ENCODE results near the gene BACH1. TPM values are rescaled to one million over a fixed set of nuclear protein-coding genes. Genes with fewer than 3 reads are reported as not detected.

The BACH1 gene
- total RNA-seq, 2 experiments from 2014 or later: 19.1 to 22.1 TPM

DNA sequence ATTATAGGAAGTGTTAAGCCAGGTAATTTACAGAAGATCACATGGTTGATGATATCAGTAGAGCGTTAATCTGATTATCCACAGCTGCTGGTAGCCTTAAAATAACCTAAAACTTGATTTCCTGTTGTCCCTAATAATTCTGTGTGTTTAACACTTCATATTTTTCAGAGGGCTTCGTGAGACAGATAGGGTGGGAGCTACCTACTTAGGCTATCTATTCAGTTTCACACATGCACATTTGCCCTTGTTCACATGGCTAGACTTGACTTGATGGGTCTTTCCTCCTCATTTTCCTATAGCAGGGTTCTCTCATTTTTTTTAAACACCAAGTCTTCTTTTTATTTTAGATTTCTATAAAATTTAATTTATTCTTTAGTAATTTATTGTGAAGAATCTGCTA is 11.0 kb downstream of the BACH1 start:
- CTCF ChIA-PET: no interaction called here
- H3K36me3 Mint-ChIP-seq: peaks cover 22% of the 10 kb centered on the region
- H3K27me3 Mint-ChIP-seq: no peaks in the 10 kb centered on the region
- no peaks in the 10 kb centered on the region for H3K9me3 Mint-ChIP-seq (ENCODE audit: low read depth)
- H3K27ac Mint-ChIP-seq: no peak overlapping the region
- DNase-seq: no peak
- H3K4me3 Mint-ChIP-seq: no peak overlapping the region
- H3K4me1 Mint-ChIP-seq: peaks cover 21% of the 10 kb centered on the region
- no peak for ATAC-seq

DNA sequence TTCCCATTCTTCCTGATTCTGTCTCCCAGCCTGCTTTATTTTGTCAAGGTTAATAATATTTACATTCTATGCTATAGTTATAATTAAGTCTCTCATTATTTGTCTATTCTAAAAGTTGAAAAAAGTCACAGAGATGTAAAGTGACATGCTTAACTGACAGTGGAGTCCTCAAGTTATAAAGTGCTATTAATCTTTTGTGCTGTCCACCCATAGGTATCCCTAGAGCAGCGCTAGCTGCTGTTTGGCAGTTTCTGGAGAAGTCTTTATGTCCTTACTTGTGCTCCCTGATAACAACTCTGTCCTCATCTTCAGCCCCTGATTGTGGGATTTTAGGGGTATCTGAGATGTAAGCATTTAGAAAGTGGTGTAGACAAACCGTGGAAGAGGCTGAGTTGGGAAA is 13.1 kb downstream of the BACH1 start:
- H3K4me3 Mint-ChIP-seq: no peak overlapping the region
- no peak for ATAC-seq
- H3K4me1 Mint-ChIP-seq: peaks cover 10% of the 10 kb centered on the region
- DNase-seq: no peak
- no peaks in the 10 kb centered on the region for H3K9me3 Mint-ChIP-seq (ENCODE audit: low read depth)
- H3K27ac Mint-ChIP-seq: no peak overlapping the region
- CTCF ChIA-PET: no interaction called here
- H3K36me3 Mint-ChIP-seq: peaks cover 14% of the 10 kb centered on the region
- H3K27me3 Mint-ChIP-seq: no peaks in the 10 kb centered on the region

DNA sequence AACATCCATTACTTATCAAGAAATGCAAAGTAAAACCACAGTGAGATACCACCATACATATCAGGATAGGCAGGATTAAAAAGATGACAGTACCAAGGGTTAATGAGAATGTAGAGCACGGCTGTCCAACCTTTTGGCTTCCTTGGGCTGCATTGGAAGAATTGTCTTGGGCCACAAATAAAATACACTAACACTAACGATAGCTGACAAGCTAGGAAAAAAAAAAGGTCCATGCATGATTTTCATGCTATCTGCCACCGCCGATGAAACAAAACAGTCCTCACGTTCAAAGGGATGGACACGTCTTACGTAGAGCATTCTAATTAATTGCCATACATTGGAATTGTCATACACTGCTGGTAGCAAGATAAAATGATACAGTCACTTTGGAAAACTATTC is 14.3 kb downstream of the BACH1 start:
- Mint-ChIP-seq H3K36me3 (peaks cover 15% of the 10 kb centered on the region), H3K27me3 (no peaks in the 10 kb centered on the region), H3K4me1 (peaks cover 2% of the 10 kb centered on the region), H3K27ac (no peak overlapping the region), H3K9me3 (ENCODE audit: low read depth) (no peaks in the 10 kb centered on the region), H3K4me3 (no peak overlapping the region)
- no peak for ATAC-seq
- CTCF ChIA-PET: no interaction called here
- DNase-seq: no peak

DNA sequence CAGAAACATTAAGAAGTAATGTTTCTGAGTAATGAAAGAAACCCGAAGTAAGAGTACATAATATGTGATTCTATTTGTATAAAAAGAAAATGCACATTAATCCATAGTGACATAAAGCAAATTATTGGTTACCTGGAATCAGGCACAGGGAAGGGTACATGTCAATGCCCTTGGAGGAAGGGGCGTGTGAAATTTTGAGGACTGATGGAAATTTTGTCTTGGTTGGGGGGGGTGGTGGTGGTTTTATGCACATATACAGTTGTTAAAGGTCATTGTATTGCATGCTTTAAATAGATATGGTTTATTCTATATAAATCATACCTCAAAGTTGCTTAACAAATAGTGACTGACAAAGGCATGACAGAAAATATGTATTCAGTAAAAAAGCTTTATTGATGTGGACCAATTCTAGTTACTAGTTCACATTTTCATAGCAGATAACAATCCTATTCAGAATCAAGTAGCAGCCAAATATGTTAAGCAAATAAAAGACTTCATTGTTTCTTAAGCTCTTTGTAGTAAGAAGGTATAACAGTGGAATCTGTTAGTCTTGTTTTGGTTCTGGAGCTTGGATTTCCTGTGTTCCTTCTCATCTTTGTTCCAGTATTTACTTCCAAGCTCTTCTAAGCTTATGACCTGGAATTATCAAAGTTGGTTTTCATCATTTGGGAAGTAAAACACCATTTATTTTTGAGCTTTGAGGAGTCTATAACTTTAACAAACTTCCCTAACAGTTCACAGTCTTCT is 15.1 kb downstream of the BACH1 start:
- DNase-seq (no peak), ATAC-seq (no peak)
- H3K27me3 Mint-ChIP-seq: no peaks in the 10 kb centered on the region
- no peak overlapping the region for H3K27ac Mint-ChIP-seq
- H3K4me3 Mint-ChIP-seq: no peak overlapping the region
- peaks cover 15% of the 10 kb centered on the region for H3K36me3 Mint-ChIP-seq
- CTCF ChIA-PET: interaction anchor here (1.5 to 1.6 kb wide), 2 partner anchors 8 to 140 kb away, joined by 3 read pairs; no protein-coding TSS in a partner anchor
- no peaks in the 10 kb centered on the region for H3K4me1 Mint-ChIP-seq
- no peaks in the 10 kb centered on the region for H3K9me3 Mint-ChIP-seq (ENCODE audit: low read depth)

DNA sequence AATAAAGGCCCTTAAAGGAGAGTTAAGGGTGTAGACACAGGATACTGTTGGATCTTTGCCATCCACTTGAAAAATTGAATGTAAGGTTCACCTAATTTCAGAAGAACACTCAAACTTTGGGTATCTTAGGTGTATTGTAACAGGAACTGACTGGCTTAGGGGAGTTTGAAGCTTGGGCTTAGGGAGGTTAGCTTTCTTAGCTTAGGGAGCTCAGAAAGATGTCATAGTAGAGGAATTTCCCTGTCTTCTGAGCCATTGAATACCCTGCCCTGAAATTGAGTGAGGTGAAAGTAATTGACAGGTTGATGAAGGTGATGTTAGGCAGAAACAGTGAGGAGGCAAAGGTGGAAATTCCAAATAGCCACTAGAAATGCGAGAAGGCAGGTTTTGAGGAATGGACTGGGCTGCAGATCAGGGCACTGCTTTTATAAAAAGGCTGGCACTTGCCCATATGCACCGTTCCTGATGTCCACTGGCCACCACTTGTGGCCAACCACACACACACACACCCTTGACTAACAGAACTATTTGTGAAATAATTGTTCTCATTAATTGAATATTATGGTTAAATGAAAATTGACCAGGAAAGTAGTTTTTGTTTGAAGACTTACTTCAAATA is 16.5 kb downstream of the BACH1 start:
- no peak for DNase-seq
- H3K9me3 Mint-ChIP-seq (ENCODE audit: low read depth): no peaks in the 10 kb centered on the region
- no peak overlapping the region for H3K4me3 Mint-ChIP-seq
- CTCF ChIA-PET: interaction anchor here (0.8 to 1.6 kb wide), 3 partner anchors 10 to 142 kb away, joined by 3 read pairs; no protein-coding TSS in a partner anchor
- no peaks in the 10 kb centered on the region for H3K27me3 Mint-ChIP-seq
- no peak overlapping the region for H3K27ac Mint-ChIP-seq
- peaks cover 16% of the 10 kb centered on the region for H3K36me3 Mint-ChIP-seq
- no peaks in the 10 kb centered on the region for H3K4me1 Mint-ChIP-seq
- ATAC-seq: no peak

DNA sequence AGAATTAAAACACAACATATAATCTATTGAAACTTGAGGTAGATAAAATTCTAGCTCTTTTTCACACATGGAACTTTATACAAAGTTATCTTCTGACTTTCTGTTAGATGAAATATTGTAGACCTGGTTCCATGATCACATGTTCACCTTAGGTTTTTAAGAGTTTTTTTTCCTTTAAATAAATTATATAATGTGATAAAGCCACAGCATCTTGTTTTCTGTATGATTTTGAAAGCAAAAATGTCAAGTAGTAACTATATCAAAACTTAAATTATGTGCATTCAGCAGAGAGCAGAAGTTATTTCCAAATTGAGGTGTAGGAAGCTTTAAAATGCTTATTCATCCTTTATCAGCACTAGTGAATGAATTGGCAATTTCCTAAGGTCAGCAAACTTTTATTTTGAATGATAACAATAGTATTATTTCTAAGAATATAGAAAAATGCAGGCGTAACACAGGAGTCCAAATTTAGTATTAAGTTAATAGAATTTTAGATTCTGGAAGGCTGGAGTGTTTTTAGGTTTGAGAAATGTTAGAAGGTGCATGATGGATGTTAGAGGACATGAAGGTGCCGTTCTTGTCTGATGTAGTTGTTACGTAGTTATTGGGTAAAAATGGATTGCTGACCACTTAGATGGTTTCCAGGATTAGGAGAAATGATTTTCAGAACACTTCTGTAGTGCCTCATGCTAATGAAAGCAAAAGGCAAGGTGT is 17.5 kb downstream of the BACH1 start:
- DNase-seq: no peak
- Mint-ChIP-seq H3K27me3 (no peaks in the 10 kb centered on the region), H3K27ac (no peak overlapping the region), H3K36me3 (peaks cover 12% of the 10 kb centered on the region), H3K4me1 (peaks cover 3% of the 10 kb centered on the region), H3K4me3 (no peak overlapping the region), H3K9me3 (ENCODE audit: low read depth) (peaks cover 2% of the 10 kb centered on the region)
- ATAC-seq: no peak
- CTCF ChIA-PET: interaction anchor here (0.8 kb wide), 1 partner anchor 22 kb away, joined by 3 read pairs; no protein-coding TSS in a partner anchor

DNA sequence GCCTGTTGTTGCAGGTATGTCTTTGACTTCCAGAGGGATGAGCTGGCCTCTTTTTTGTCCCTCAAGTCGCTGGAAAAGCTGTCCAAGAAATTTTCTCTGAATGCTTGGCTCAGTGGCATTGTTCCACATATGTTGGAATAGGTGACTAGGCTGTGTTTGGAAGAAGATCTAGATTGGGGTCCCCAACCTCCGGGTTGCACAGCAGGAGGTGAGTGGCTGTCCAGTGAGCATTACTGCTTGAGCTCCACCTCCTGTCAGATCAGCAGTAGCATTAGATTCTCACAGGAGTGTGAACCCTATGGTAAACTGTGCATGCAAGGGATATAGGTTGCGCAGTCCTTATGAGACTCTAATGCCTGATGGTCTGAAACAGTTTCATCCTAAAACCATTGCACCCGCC is 18.1 kb downstream of the BACH1 start:
- Mint-ChIP-seq H3K27ac (no peak overlapping the region), H3K9me3 (ENCODE audit: low read depth) (peaks cover 3% of the 10 kb centered on the region), H3K27me3 (no peaks in the 10 kb centered on the region), H3K36me3 (peaks cover 15% of the 10 kb centered on the region), H3K4me1 (peaks cover 3% of the 10 kb centered on the region), H3K4me3 (no peak overlapping the region)
- DNase-seq: no peak
- CTCF ChIA-PET: no interaction called here
- ATAC-seq: no peak

DNA sequence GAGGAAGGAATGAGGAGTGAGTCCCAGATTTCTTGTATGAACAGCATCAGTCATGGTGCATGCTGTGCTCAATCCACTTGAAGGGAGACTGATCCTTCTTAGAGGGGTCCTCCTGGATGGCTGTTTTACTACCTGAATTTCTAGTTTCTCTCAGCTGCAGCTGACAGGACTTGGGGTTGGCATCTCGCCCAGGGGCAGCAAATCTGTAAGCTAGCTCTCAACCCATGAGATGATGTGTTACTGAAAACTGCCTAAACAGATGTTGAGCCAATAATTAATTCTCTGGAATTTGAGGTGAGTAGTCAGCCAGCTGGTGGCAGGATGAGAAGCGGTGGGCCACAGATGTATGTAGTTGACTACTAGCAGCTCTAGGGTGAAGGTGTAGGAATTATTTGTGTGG is 19.6 kb downstream of the BACH1 start:
- H3K4me1 Mint-ChIP-seq: peaks cover 3% of the 10 kb centered on the region
- no peak for DNase-seq
- peaks cover 3% of the 10 kb centered on the region for H3K9me3 Mint-ChIP-seq (ENCODE audit: low read depth)
- H3K27ac Mint-ChIP-seq: no peak overlapping the region
- CTCF ChIA-PET: interaction anchor here (0.9 kb wide), 1 partner anchor 30 kb away, joined by 4 read pairs; no protein-coding TSS in a partner anchor
- no peaks in the 10 kb centered on the region for H3K27me3 Mint-ChIP-seq
- ATAC-seq: no peak
- peaks cover 15% of the 10 kb centered on the region for H3K36me3 Mint-ChIP-seq
- H3K4me3 Mint-ChIP-seq: no peak overlapping the region

DNA sequence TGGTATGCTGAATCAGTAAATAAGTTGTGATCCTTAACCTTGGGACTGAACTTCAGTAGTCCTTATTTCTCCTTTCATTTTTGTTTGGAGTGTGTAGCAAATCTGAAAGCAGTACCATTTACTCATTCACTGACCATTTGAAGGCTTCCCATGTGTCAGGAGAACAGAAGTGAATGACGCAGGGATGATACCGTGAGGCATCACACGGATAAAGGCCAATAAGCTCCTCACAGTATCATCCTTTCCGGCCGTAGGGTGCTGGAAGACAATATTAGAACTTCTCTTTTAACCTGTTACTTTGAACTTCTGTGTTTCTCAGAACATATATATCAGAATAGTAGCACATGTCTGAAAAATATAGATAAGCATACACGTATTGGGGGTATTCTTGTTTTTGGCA is 21.3 kb downstream of the BACH1 start:
- Mint-ChIP-seq H3K27ac (no peak overlapping the region), H3K4me1 (peaks cover 3% of the 10 kb centered on the region), H3K4me3 (no peak overlapping the region), H3K27me3 (no peaks in the 10 kb centered on the region), H3K36me3 (peaks cover 20% of the 10 kb centered on the region), H3K9me3 (ENCODE audit: low read depth) (peaks cover 3% of the 10 kb centered on the region)
- CTCF ChIA-PET: no interaction called here
- DNase-seq: no peak
- ATAC-seq: no peak

DNA sequence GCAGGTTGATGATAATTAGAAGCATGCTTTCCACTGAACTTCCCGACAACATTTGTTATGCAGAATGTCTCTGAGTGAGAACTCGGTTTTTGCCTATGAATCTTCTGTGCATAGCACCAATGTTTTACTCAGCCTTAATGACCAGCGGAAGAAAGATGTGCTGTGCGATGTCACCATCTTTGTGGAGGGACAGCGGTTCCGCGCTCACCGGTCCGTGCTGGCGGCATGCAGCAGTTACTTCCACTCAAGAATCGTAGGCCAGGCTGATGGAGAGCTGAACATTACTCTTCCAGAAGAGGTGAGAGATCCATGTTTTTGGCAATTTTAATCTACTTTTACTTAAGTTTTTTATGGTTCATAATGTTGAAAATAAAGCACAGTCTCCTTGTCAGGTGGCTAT is 22.5 kb downstream of the BACH1 start:
- no peak overlapping the region for H3K27ac Mint-ChIP-seq
- CTCF ChIA-PET: no interaction called here
- H3K4me3 Mint-ChIP-seq: no peak overlapping the region
- DNase-seq: no peak
- peaks cover 22% of the 10 kb centered on the region for H3K36me3 Mint-ChIP-seq
- H3K9me3 Mint-ChIP-seq (ENCODE audit: low read depth): peaks cover 3% of the 10 kb centered on the region
- H3K27me3 Mint-ChIP-seq: no peaks in the 10 kb centered on the region
- H3K4me1 Mint-ChIP-seq: peaks cover 3% of the 10 kb centered on the region
- ATAC-seq: no peak

DNA sequence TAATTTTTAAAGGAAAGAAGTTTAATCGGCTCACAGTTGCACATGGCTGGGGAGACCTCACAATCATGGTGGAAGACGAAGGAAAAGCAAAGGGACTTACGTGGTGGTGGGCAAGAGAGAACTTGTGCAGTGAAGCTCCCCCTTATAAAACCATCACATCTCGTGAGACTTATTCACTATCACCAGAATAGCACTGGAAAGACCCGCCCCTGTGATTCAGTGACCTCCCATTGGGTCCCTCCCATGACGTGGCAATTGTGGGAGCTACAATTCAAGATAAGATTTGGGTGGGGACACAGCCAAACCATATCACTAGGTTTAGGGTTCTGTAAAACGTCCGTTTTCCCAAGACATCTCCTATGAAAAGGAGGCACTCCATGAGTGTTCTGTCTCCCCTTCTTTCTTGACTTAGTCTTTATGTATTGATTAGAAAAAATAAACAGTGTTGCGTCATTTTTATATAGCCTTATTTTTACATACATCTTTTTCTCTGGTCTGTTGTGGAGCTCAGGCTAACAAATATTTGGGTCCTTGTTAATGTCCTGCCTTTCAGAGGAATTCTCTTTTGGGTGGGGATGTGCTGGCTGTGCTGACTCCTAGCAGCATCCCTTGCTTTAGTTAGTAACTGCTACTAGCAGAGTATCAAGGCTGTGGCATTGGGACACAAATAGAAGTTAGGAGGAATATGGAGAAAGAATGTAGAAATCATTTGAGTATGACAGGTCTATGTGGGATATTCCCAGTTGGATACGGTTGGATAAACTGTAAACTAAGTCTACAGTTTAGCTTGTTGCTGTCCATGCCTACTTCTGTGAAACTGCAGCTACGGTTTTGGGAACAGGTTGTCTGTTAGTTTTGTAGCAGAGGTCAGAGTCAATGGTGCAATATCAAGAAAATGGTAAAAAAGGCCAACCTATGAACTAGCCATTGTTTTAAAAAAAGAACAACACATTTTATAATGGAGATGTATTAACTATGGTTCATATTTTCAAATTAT is 23.5 kb downstream of the BACH1 start:
- ATAC-seq (no peak), DNase-seq (no peak)
- Mint-ChIP-seq H3K36me3 (peaks cover 28% of the 10 kb centered on the region), H3K27me3 (no peaks in the 10 kb centered on the region), H3K4me3 (no peak overlapping the region), H3K27ac (no peak overlapping the region), H3K9me3 (ENCODE audit: low read depth) (peaks cover 3% of the 10 kb centered on the region), H3K4me1 (peaks cover 3% of the 10 kb centered on the region)
- CTCF ChIA-PET: interaction anchor here (1.3 kb wide), 1 partner anchor 26 kb away, joined by 3 read pairs; no protein-coding TSS in a partner anchor

DNA sequence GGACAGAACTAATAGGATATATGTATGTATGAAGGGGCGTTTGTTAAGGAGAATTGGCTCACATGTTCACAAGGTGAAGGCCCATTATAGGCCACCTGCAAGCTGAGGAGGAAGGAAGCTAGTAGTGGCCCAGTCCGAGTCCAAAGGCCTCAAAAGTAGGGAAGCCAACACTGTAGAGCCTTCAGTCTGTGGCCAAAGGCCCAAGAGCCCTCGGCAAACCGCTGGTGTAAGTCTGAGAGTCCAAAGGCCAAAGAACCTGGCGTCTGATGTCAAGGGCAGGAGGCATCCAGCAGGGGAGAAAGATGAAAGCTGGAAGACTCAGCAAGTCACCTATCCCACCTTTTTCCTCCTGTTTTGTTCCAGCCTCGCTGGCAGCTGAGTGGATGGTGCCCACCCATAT is 24.5 kb downstream of the BACH1 start:
- peaks cover 27% of the 10 kb centered on the region for H3K36me3 Mint-ChIP-seq
- CTCF ChIA-PET: interaction anchor here (1.3 kb wide), 1 partner anchor 25 kb away, joined by 3 read pairs; no protein-coding TSS in a partner anchor
- no peak for ATAC-seq

More for the DNA sequence above, 24.5 kb downstream of the BACH1 start:
- no peak overlapping the region for H3K27ac Mint-ChIP-seq
- peaks cover 3% of the 10 kb centered on the region for H3K4me1 Mint-ChIP-seq
- H3K9me3 Mint-ChIP-seq (ENCODE audit: low read depth): peaks cover 3% of the 10 kb centered on the region
- no peak for DNase-seq
- H3K4me3 Mint-ChIP-seq: no peak overlapping the region
- H3K27me3 Mint-ChIP-seq: no peaks in the 10 kb centered on the region
